ENCODE results near the gene HINT3.
A peak's percentile ranks its signal among the peaks of the same experiment; 100 is the strongest.
"Not testable (repeated sequence)": the region's sequence is repeated elsewhere in the genome, so short reads cannot be mapped to it uniquely, and the experiment has no call there.

HINT3 gene

DNA sequence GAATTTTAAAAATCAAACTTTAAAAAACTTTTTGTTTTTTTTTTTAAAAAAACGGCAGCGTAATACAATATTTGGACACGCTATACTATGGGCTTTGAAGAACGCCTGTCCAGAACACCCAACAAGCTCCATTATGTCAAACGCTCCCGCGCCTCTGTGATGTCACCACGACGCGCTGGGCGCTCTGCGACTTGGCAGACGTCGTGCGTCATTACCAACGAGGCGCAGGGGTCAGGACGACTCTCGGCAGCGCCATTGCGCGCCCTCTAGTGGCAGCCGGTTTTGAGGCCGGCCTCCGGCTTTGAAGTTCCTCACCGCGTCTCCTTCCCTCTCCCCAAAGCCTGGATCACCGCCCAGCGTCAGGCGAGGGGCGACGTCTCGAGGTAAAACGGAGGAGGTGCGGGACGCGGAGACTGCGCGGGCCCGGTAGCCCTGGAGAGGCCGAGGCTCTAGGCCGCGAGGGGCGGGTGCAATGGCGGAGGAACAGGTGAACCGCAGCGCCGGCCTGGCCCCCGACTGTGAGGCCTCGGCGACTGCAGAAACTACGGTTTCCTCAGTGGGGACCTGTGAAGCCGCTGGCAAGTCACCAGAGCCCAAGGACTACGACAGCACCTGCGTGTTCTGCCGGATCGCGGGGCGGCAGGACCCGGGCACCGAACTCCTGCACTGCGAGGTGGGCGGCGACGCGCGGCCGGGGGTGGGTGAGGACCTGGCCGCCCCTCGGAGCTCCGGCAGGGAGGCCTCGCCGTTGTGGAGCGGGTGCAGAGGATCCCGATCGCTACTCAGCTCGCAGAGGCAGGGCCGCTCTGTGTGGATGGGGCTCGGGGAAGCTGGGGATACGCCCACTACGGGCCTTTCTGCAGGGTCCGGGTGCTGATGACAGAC is at the start of gene HINT3:
Gene HINT3 (plus strand): TSS at position 265 of the 885 bp plus-strand sequence. CDS start 208 bp downstream, at position 473.
- H3K4me3 Mint-ChIP-seq, result peak within 1 kb of the TSS in 1 of 2 donors; percentile 36

GRCh38 chr6:125910527-125910926 is 46.0 kb upstream of the HINT3 start:
- Mint-ChIP-seq H3K27me3 (no peaks in the 10 kb centered on the region), H3K27ac (peak overlapping the region; percentile 2 to 48), H3K4me3 (peak overlapping the region; percentile 35 to 69), H3K4me1 (peaks cover 40% of the 10 kb centered on the region), H3K9me3 (peaks cover 0 to 5% of the 10 kb centered on the region in 2 donors)
- DNase-seq (peak in 1 of 2 donors; percentile 36), ATAC-seq (peak; percentile 98)

More for the DNA sequence above, at the start of gene HINT3:
- H3K27me3 Mint-ChIP-seq, result peaks cover 4% of the 10 kb centered on the region
- H3K27ac Mint-ChIP-seq, result no peak within 1 kb of the TSS
- H3K4me1 Mint-ChIP-seq, result no peaks in the 10 kb centered on the region
- peak; percentile 97 to 98 for DNase-seq
- peak; percentile 91 for ATAC-seq
- no peaks in the 10 kb centered on the region for H3K9me3 Mint-ChIP-seq

GRCh38 chr6:125911051-125911451 is 45.5 kb upstream of the HINT3 start:
- H3K27me3 Mint-ChIP-seq, H3K27ac Mint-ChIP-seq, H3K9me3 Mint-ChIP-seq, ATAC-seq, DNase-seq: not testable (repeated sequence)
- Mint-ChIP-seq H3K4me3 (peak overlapping the region in 1 of 2 donors; percentile 69), H3K4me1 (peaks cover 36% of the 10 kb centered on the region)

GRCh38 chr6:125912430-125912829 is 44.1 kb upstream of the HINT3 start:
- H3K4me1 Mint-ChIP-seq, result peaks cover 40% of the 10 kb centered on the region
- not testable (repeated sequence) for H3K27ac Mint-ChIP-seq, H3K27me3 Mint-ChIP-seq, H3K4me3 Mint-ChIP-seq, ATAC-seq, H3K9me3 Mint-ChIP-seq, DNase-seq

DNA sequence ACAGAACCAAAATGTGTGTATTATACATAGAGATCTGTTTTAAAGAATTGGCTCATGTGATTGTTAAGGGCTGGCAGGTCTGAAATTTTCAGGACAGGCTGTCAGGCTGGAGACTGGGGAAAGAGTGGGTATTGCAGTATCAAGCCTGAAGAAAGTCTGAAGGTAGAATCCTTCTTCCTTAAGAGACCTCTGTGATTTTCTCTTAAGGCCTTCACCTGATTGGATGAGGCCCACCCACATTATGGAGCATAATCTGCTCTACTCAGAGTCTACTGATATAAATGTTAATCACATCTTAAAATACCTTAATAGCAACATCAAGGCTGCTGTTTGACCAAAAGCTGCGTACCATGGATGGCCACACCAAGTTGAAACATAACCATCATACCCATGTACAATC is 43.4 kb upstream of the HINT3 start:
- Mint-ChIP-seq H3K27me3 (no peaks in the 10 kb centered on the region), H3K4me1 (peaks cover 47% of the 10 kb centered on the region), H3K4me3 (no peak overlapping the region), H3K9me3 (peaks cover 0 to 5% of the 10 kb centered on the region in 2 donors), H3K27ac (no peak overlapping the region)
- DNase-seq (no peak), ATAC-seq (no peak)

GRCh38 chr6:125913864-125914351 is 42.7 kb upstream of the HINT3 start:
- H3K27ac Mint-ChIP-seq, result no peak overlapping the region
- H3K27me3 Mint-ChIP-seq, result no peaks in the 10 kb centered on the region
- H3K4me3 Mint-ChIP-seq, result no peak overlapping the region
- DNase-seq, result no peak
- H3K4me1 Mint-ChIP-seq, result peaks cover 55% of the 10 kb centered on the region
- peaks cover 0 to 5% of the 10 kb centered on the region in 2 donors for H3K9me3 Mint-ChIP-seq
- no peak for ATAC-seq

DNA sequence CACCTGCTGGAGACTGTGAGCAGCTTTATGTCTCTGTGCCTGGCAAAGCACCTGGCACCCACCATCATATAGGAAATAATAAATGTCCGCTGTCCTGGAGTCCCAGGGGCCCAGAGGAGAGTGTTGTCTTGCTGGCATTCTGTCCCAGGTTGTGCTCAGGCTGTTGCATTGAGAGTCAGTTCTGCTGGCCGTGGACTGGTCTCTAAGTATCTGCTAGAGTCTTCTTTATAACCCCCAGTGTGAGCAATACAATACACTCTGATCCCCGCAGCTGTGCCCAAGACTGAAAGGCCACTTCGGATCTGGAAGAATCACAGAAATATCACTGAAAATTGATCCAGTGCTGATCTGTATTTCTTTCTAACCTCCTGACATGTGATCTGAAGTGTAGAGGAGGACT is 38.3 kb upstream of the HINT3 start:
- Mint-ChIP-seq H3K4me1 (peaks cover 46% of the 10 kb centered on the region), H3K4me3 (peak overlapping the region; percentile 76 to 90), H3K27ac (peak overlapping the region; percentile 93), H3K9me3 (no peaks in the 10 kb centered on the region), H3K27me3 (no peaks in the 10 kb centered on the region)
- no peak for ATAC-seq
- DNase-seq, result no peak

DNA sequence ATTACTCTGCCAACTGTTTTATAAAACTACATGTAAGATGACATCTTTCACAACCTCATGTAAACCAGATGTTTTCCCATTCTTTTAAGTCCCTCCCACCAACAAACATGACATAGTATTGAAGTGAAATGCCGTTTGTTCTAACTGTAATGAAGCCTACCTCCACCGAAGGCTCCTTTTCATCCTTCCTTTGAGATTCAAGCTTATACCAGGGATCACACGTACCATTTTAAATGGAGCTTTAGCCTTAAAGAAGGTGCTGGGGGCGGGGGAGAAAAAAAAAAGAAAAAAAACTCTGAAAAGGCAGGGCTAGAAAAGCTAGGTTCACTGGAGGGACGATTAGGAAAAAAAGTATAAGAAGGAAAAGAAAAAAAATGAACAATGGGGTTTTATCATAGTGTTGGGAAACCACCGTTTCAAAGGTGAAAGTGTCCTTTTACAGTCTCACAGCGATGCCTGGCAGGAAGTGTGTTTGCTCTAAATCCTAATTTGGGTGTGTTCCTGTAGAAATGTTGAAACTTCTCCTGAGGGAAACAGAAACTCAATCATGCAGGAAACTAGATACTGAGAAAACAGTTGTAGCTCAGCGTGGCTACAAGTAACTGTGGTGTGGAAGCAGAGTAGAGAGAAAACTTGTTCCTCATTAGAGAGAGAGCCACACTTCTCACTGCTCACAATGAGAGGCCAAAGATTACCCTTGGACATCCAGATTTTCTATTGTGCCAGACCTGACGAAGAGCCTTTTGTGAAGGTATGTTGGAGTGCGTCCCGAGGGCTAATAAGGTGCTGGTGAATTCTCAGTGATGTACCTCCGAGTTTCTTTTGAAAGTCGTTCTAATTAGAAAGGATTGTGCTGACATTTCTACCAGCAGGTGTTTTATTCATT is 37.6 kb upstream of the HINT3 start:
- Mint-ChIP-seq H3K4me3 (peak overlapping the region; percentile 76 to 90), H3K27me3 (no peaks in the 10 kb centered on the region), H3K9me3 (no peaks in the 10 kb centered on the region), H3K4me1 (peaks cover 53% of the 10 kb centered on the region), H3K27ac (peak overlapping the region; percentile 93)
- DNase-seq (peak; percentile 50 to 62), ATAC-seq (peak; percentile 95)

DNA sequence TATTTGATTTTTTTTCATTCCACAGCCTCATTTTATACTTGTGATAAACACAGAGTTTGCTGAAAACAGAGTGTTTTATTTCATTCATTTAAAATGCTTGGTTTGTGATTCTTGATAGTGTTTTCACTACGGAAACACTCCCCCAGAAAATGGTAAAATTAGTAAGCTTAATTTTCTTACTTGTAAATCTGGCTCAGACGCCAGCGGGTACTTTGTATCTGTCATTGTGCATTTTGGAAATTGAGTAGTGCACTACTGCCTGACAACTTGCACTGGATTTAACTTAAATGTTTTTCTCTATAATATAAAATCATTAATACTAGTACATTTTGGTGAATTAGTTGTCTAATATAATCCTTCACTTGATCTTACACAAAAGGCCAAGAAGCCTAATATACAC is 37.0 kb upstream of the HINT3 start:
- Mint-ChIP-seq H3K4me1 (peaks cover 57% of the 10 kb centered on the region), H3K9me3 (no peaks in the 10 kb centered on the region), H3K27me3 (no peaks in the 10 kb centered on the region), H3K4me3 (peak overlapping the region; percentile 76 to 90), H3K27ac (peak overlapping the region; percentile 93)
- DNase-seq (no peak), ATAC-seq (no peak)

DNA sequence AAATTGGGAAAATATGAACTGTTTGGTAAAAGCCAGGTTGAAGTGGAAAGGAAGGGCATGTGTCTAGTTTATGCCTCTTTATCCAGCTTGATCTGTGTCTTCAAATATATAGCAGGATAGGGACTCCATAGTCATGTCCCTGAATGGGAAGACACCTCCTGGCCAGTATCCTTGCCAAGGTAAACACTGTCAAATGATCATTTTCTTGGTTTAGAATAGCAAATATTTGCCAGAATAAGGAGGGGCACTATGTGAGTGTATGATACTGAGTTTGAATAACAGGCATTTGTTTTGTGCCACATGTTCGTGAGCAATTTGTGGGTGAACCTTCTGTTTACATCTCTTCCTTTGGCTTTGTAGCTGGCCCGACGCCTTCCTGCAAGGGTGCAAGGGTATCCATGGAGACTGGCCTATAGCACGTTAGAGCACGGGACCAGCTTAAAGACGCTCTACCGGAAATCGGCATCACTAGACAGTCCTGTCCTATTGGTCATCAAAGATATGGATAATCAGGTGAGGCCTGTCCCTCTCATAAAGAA is 34.2 kb upstream of the HINT3 start:
- H3K4me3 Mint-ChIP-seq, result no peak overlapping the region
- ATAC-seq (no peak), DNase-seq (no peak)
- no peak overlapping the region for H3K27ac Mint-ChIP-seq
- H3K27me3 Mint-ChIP-seq, result no peaks in the 10 kb centered on the region
- H3K9me3 Mint-ChIP-seq, result no peaks in the 10 kb centered on the region
- peaks cover 51% of the 10 kb centered on the region for H3K4me1 Mint-ChIP-seq

- Mint-ChIP-seq H3K9me3 (no peaks in the 10 kb centered on the region), H3K4me1 (peaks cover 41% of the 10 kb centered on the region), H3K4me3 (peak overlapping the region in 1 of 2 donors; percentile 17), H3K27me3 (no peaks in the 10 kb centered on the region), H3K27ac (peak overlapping the region in 1 of 2 donors; percentile 21)
- DNase-seq (no peak), ATAC-seq (no peak)
Measured at GRCh38 chr6:125923366-125923877, 33.1 kb upstream of the HINT3 start.

DNA sequence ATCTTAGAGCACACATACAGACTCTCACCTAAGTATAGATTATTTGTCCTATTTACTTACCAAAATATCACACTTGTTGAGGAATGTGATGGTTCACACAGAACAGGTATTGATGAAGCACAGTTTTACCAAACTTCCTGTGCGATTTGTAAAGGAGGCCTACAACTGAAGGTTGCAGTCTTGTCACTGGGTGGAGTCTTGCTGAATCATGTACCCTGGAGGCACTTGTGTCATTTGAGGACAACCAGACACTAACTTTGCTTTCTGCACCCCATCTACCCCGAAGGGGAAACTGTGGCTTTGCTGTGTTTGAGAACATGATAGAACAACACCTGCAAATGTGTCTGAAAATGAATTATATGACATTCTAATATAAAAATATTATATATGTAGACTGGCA is 32.4 kb upstream of the HINT3 start:
- no peak overlapping the region for H3K4me3 Mint-ChIP-seq
- H3K9me3 Mint-ChIP-seq, result no peaks in the 10 kb centered on the region
- peaks cover 33% of the 10 kb centered on the region for H3K4me1 Mint-ChIP-seq
- no peak overlapping the region for H3K27ac Mint-ChIP-seq
- H3K27me3 Mint-ChIP-seq, result no peaks in the 10 kb centered on the region
- ATAC-seq, result peak; percentile 42
- DNase-seq, result no peak

DNA sequence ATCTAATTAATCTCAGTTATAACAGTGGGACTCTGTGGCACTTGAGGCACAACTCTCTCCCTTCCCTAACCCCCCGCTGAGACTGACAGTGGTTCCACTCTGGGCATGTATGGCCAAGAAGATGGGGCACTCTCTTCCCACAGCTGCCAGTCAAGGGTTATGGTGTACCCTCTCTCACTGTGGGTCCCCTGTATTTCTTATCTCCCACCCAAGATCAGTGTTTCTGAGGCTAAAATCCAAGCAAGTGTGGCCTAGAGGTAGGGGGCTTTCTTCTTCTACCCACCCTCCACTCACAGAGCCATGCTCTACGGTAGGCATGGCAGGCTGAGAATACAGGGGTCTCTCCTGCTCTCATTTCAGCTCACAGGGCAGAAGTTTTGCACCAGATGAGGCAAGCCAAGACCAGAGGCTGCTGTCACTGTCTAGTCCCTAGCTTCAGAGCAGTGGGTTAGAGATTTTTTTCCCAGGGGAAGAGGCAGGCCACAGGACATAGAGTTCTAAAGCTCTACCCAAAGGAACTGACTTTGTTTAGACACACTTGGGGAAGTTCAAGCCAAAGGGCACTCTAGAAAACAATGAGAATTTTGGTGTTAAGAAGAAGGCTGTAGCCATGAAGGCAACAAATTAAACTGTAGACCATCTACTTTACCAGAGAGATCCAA is 31.7 kb upstream of the HINT3 start:
- DNase-seq (no peak), ATAC-seq (no peak)
- Mint-ChIP-seq H3K9me3 (no peaks in the 10 kb centered on the region), H3K4me1 (peaks cover 31% of the 10 kb centered on the region), H3K4me3 (no peak overlapping the region), H3K27ac (no peak overlapping the region), H3K27me3 (no peaks in the 10 kb centered on the region)

DNA sequence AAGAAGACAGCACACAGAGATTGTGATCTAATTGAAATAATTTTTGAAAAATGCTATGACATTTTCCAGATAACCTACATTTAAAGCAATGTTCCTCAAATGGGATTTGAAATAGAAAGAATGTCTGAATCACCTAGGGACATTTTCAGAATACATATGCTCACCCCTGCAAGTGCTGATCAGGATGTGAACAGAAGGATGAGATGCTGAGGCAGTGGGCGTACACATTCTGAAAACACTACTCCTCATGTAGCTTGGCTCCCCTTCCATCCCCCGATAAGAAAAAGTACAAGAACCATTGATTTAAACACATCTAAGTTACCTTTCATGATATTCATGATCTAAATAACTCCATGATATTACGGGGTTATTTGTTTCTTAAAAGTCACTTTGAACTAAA is 29.9 kb upstream of the HINT3 start:
- H3K27ac Mint-ChIP-seq, result no peak overlapping the region
- H3K27me3 Mint-ChIP-seq, result no peaks in the 10 kb centered on the region
- H3K9me3 Mint-ChIP-seq, result peaks cover 6 to 7% of the 10 kb centered on the region in 2 donors
- H3K4me3 Mint-ChIP-seq, result no peak overlapping the region
- ATAC-seq, result no peak
- H3K4me1 Mint-ChIP-seq, result peaks cover 31% of the 10 kb centered on the region
- no peak for DNase-seq

GRCh38 chr6:125927761-125928160 is 28.8 kb upstream of the HINT3 start:
- peaks cover 36% of the 10 kb centered on the region for H3K4me1 Mint-ChIP-seq
- DNase-seq (no peak), ATAC-seq (no peak)
- H3K9me3 Mint-ChIP-seq, result peaks cover 10 to 12% of the 10 kb centered on the region in 2 donors
- H3K4me3 Mint-ChIP-seq, result no peak overlapping the region
- no peaks in the 10 kb centered on the region for H3K27me3 Mint-ChIP-seq
- no peak overlapping the region for H3K27ac Mint-ChIP-seq

Data from stimulated activated naive CD8-positive, alpha-beta T cell treated with anti-CD3 and anti-CD28 coated beads, Interleukin-15, amount 100 ng/mL, for 72 hours (primary cell).